B cell (primary cell): ENCODE data around the gene EPN2. TPM values are rescaled to one million over a fixed set of nuclear protein-coding genes. Genes with fewer than 3 reads are reported as not detected.
A peak's percentile ranks its signal among the peaks of the same experiment; 100 is the strongest.

ENCODE experiments used
- ATAC-seq: fragments of 200-7000 bp; cut with Tn5 transposase; one replicate; pipeline ENCODE4 v1.10.0; 2021; ENCODE audit warnings: low read depth, mild to moderate bottlenecking, moderate number of reproducible peaks, moderate library complexity
- CTCF ChIA-PET: fragments of 350-600 bp; sonication (Branson Sonifier 250); formaldehyde crosslinking; loops from one replicate; lab custom pipeline; 2021; ENCODE audit warnings: antibody characterized with exemption, inconsistent platforms; lab: Charles Lee
- POLR2A ChIA-PET: fragments of 350-600 bp; sonication (Branson Sonifier 250); formaldehyde crosslinking; loops from one replicate; lab custom pipeline; 2021; ENCODE audit warnings: antibody characterized with exemption; lab: Charles Lee
- DNase-seq: peaks from one replicate; pipeline ENCODE4 v3.0.0; 2013
- H2AFZ ChIP-seq: 2 replicates; pipeline ENCODE4 v1.6.1; 2012; ENCODE audit warnings: mild to moderate bottlenecking, low read depth, low read length; ENCODE audit not compliant: insufficient read depth, poor library complexity, severe bottlenecking
- H3K27ac ChIP-seq, 2 donors: 1 replicate in 1 of 2; 2 replicates in 1 of 2; pipeline ENCODE4 v1.5.1; 2012 to 2013; ENCODE audit warnings: low read length in 2 of 2, mild to moderate bottlenecking in 2 of 2, moderate library complexity in 1 of 2
- H3K27me3 ChIP-seq, 4 experiments: fragments of 200-600 bp in 1 of 4; sonication (generic) in 1 of 4; replicated peaks in 1 of 4; 1 replicate in 2 of 4; 2 replicates in 2 of 4; pipeline versions ENCODE4 v1.6.1 to v1.7.0; 2013 to 2016; ENCODE audit warnings: low read length in 3 of 4, mild to moderate bottlenecking in 2 of 4, mixed read lengths in 1 of 4, moderate library complexity in 1 of 4; ENCODE audit not compliant: insufficient read depth in 4 of 4, control insufficient read depth in 3 of 4; ENCODE audit errors: control extremely low read depth in 1 of 4
- H3K36me3 ChIP-seq, 2 experiments: replicated peaks in 1 of 2; 1 replicate in 1 of 2; 2 replicates in 1 of 2; pipeline versions ENCODE4 v1.6.1 to v1.7.1; 2013; ENCODE audit warnings: low read length in 1 of 2; ENCODE audit not compliant: insufficient read depth in 2 of 2, control insufficient read depth in 1 of 2; ENCODE audit errors: control extremely low read depth in 1 of 2, extremely low read depth in 1 of 2
- H3K4me1 ChIP-seq, 2 donors: fragments of 200-600 bp in 1 of 2; sonication (generic) in 1 of 2; 1 replicate in 1 of 2; 2 replicates in 1 of 2; pipeline versions ENCODE4 v1.5.1 to v1.6.1; 2013 to 2017; ENCODE audit warnings: low read length in 2 of 2; ENCODE audit not compliant: control insufficient read depth in 2 of 2, insufficient read depth in 2 of 2
- H3K4me2 ChIP-seq: replicated peaks from 2 replicates; pipeline ENCODE3; 2012; ENCODE audit warnings: mild to moderate bottlenecking, low read depth, low read length; ENCODE audit not compliant: poor library complexity, severe bottlenecking
- H3K4me3 ChIP-seq, 5 experiments: fragments of 200-600 bp in 1 of 5; sonication (generic) in 1 of 5; 1 replicate in 3 of 5; 2 replicates in 2 of 5; pipeline versions ENCODE4 v1.5.1 to v1.7.0; 2011 to 2016; ENCODE audit warnings: low read length in 4 of 5, mild to moderate bottlenecking in 4 of 5, low read depth in 2 of 5, control low read depth in 1 of 5, moderate library complexity in 1 of 5; ENCODE audit not compliant: insufficient read depth in 1 of 5; ENCODE audit errors: control extremely low read depth in 1 of 5, extremely low read depth in 1 of 5
- H3K79me2 ChIP-seq: fragments of 200-600 bp; sonication (generic); one replicate; pipeline ENCODE4 v1.6.0; 2016; ENCODE audit warnings: low read length; ENCODE audit not compliant: control insufficient read depth, insufficient read depth
- H3K9ac ChIP-seq: fragments of 200-600 bp; sonication (generic); 2 replicates; pipeline ENCODE4 v1.6.1; 2017; ENCODE audit warnings: mild to moderate bottlenecking, low read length, moderate library complexity
- H3K9me3 ChIP-seq, 3 donors: one replicate each; pipeline versions ENCODE4 v1.6.1 to v1.7.1; 2013; ENCODE audit warnings: low read length in 2 of 3; ENCODE audit not compliant: control insufficient read depth in 2 of 3, insufficient read depth in 1 of 3; ENCODE audit errors: control extremely low read depth in 1 of 3
- H4K20me1 ChIP-seq: 2 replicates; pipeline ENCODE4 v1.6.0; 2012; ENCODE audit warnings: mild to moderate bottlenecking, low read length; ENCODE audit not compliant: insufficient read depth, control insufficient read depth, poor library complexity, severe bottlenecking
- H3K27ac Mint-ChIP-seq: one replicate; pipeline ENCODE4 v1.8.0; 2021; ENCODE audit warnings: mixed read lengths
- H3K27me3 Mint-ChIP-seq: one replicate; pipeline ENCODE4 v1.8.0; 2021; ENCODE audit warnings: mixed read lengths
- H3K4me1 Mint-ChIP-seq: one replicate; pipeline ENCODE4 v1.8.0; 2021; ENCODE audit warnings: mixed read lengths
- H3K4me3 Mint-ChIP-seq: one replicate; pipeline ENCODE4 v1.8.0; 2021; ENCODE audit warnings: mixed read lengths
- H3K9me3 Mint-ChIP-seq: one replicate; pipeline ENCODE4 v1.8.0; 2022; ENCODE audit warnings: mixed read lengths; ENCODE audit not compliant: insufficient read depth
- CTCF ChIP-seq: fragments of 200-600 bp; IDR thresholded peaks from one replicate; pipeline ENCODE4 v1.8.0; 2022; ENCODE audit warnings: antibody characterized with exemption, mild to moderate bottlenecking
- EZH2 ChIP-seq: IDR thresholded peaks from 2 replicates; pipeline ENCODE4 v1.6.1; 2012; ENCODE audit warnings: borderline replicate concordance, low read depth, mild to moderate bottlenecking, moderate library complexity, low read length; ENCODE audit not compliant: insufficient read depth, poor library complexity, severe bottlenecking
- WGBS: methylation state at CpG from one replicate; pipeline ENCODE4 v1.1.5; 2013; ENCODE audit warnings: missing lambda C conversion rate; ENCODE audit not compliant: insufficient coverage; 5-methylcytosine and 5-hydroxymethylcytosine counted together
- intact Hi-C: fragments of 100-400 bp; cut with micrococcal nuclease; formaldehyde crosslinking; loops from one replicate; pipeline ENCODE4 v1.10.0; 2022
- polyA plus RNA-seq: library from polyadenylated mRNA; depleted of rRNA; stranded (reverse); fragments of >200 nt; gene quantifications from 2 replicates; pipeline ENCODE4 v1.2.3, GENCODE V29; 2012
- total RNA-seq, 2 donors: library from RNA; stranded (reverse); fragments of 120-200 nt in 1 of 2; gene quantifications; 1 replicate in 1 of 2; 2 replicates in 1 of 2; pipeline versions ENCODE4 v1.2.3 to v1.2.4, GENCODE V29; 2013 to 2022

EPN2 gene
- total and polyA plus RNA-seq, 2 donors (not counting 1 experiment from before 2014, with no cell fraction given), result 15.7 to 35.6 TPM

- no peak overlapping the region for H3K27ac Mint-ChIP-seq
- no peak overlapping the region for H2AFZ ChIP-seq
- no peak overlapping the region for H3K9ac ChIP-seq
- H3K27me3 ChIP-seq, result no peaks in the 10 kb centered on the region
- CTCF ChIA-PET, result interaction anchor here (0.5 to 1.9 kb wide), 3 partner anchors 57 to 202 kb away, joined by 3 to 4 read pairs (median 3); no protein-coding TSS in a partner anchor
- H3K4me3 ChIP-seq, result no peak overlapping the region
- ATAC-seq, result no peak
- peaks cover 2% of the 10 kb centered on the region for H3K9me3 Mint-ChIP-seq
- no peak overlapping the region for H3K4me2 ChIP-seq
- no peak for TF ChIP-seq CTCF
- TF ChIP-seq EZH2, result no peak
- peaks cover 3% of the 10 kb centered on the region for H3K27me3 Mint-ChIP-seq
- H3K79me2 ChIP-seq, result peaks cover 18% of the 10 kb centered on the region
- H3K9me3 ChIP-seq, result no peaks in the 10 kb centered on the region
- H3K4me1 Mint-ChIP-seq, result peaks cover 30% of the 10 kb centered on the region
- no peak for DNase-seq
- WGBS, result 90% methylated on average over 6 of the region's 7 CpGs
- H3K36me3 ChIP-seq, result no peaks in the 10 kb centered on the region
- peaks cover 19% of the 10 kb centered on the region for H4K20me1 ChIP-seq
- peaks cover 5 to 13% of the 10 kb centered on the region in 2 donors for H3K4me1 ChIP-seq
- intact Hi-C loops, result no loop called here
- peak overlapping the region; percentile 33 for H3K4me3 Mint-ChIP-seq
- H3K27ac ChIP-seq, result no peak overlapping the region
- POLR2A ChIA-PET, result no interaction called here
Observed at GRCh38 chr17:19248928-19249574, 11.9 kb downstream of the EPN2 start.

- Histone ChIP-seq H3K9ac (no peak overlapping the region), H3K9me3 (no peaks in the 10 kb centered on the region), H3K36me3 (no peaks in the 10 kb centered on the region), H4K20me1 (peaks cover 22% of the 10 kb centered on the region), H3K4me1 (peaks cover 5 to 13% of the 10 kb centered on the region in 2 donors), H3K4me2 (no peak overlapping the region), H3K27me3 (no peaks in the 10 kb centered on the region), H3K79me2 (peaks cover 18% of the 10 kb centered on the region), H3K27ac (no peak overlapping the region), H3K4me3 (no peak overlapping the region), H2AFZ (no peak overlapping the region)
- POLR2A ChIA-PET, result no interaction called here
- 89% methylated on average over 6 of the region's 7 CpGs for WGBS
- TF ChIP-seq EZH2, result no peak
- TF ChIP-seq CTCF, result no peak
- ATAC-seq (no peak), DNase-seq (no peak)
- H3K9me3 Mint-ChIP-seq, result peaks cover 2% of the 10 kb centered on the region
- CTCF ChIA-PET, result interaction anchor here (0.5 to 1.9 kb wide), 3 partner anchors 57 to 201 kb away, joined by 3 to 4 read pairs (median 3); no protein-coding TSS in a partner anchor
- H3K27me3 Mint-ChIP-seq, result peaks cover 3% of the 10 kb centered on the region
- H3K4me1 Mint-ChIP-seq, result peaks cover 29% of the 10 kb centered on the region
- no peak overlapping the region for H3K4me3 Mint-ChIP-seq
- H3K27ac Mint-ChIP-seq, result no peak overlapping the region
- intact Hi-C loops, result no loop called here
Observed at GRCh38 chr17:19249681-19250080, 12.5 kb downstream of the EPN2 start.
